Gastrocnemius medialis (tissue), 4 donors: ENCODE results near the gene HIVEP2. TPM values are rescaled to one million over a fixed set of nuclear protein-coding genes. Genes with fewer than 3 reads are reported as not detected.

ENCODE experiments used
- ATAC-seq, 2 donors: fragments of 150-250 bp; one replicate each; pipeline ENCODE4 v1.9.1; 2016
- DNase-seq, 2 donors: peaks; one replicate each; pipeline ENCODE4 v3.0.0-alpha.2; 2019
- H3K27ac ChIP-seq, 4 donors: fragments of 200-600 bp; sonication (generic); 1 replicate in 1 of 4; 2 replicates in 3 of 4; pipeline ENCODE4 v1.5.1; 2016 to 2018; ENCODE audit warnings: mild to moderate bottlenecking in 2 of 4, moderate library complexity in 1 of 4
- H3K27me3 ChIP-seq, 3 donors: fragments of 200-600 bp; sonication (generic) in 2 of 3; 1 replicate in 1 of 3; 2 replicates in 2 of 3; pipeline versions ENCODE4 v1.5.1 to v1.6.0; 2016 to 2019; ENCODE audit warnings: mild to moderate bottlenecking in 1 of 3, moderate library complexity in 1 of 3
- H3K36me3 ChIP-seq, 2 donors: fragments of 200-600 bp; sonication (generic) in 1 of 2; one replicate each; pipeline ENCODE4 v1.5.1; 2017 to 2018
- H3K4me1 ChIP-seq, 2 donors: fragments of 200-600 bp; sonication (generic) in 1 of 2; one replicate each; pipeline ENCODE4 v1.5.1; 2016 to 2017; ENCODE audit warnings: mild to moderate bottlenecking in 2 of 2
- H3K4me3 ChIP-seq, 4 donors: fragments of 200-600 bp; sonication (generic) in 3 of 4; 1 replicate in 1 of 4; 2 replicates in 3 of 4; pipeline ENCODE4 v1.5.1; 2016 to 2019; ENCODE audit warnings: mild to moderate bottlenecking in 2 of 4
- H3K9me3 ChIP-seq, 3 donors: fragments of 200-600 bp; sonication (generic) in 2 of 3; 1 replicate in 1 of 3; 2 replicates in 2 of 3; pipeline ENCODE4 v1.5.1; 2016 to 2019
- POLR2A ChIP-seq, 2 donors: fragments of 450-650 bp; IDR thresholded peaks; one replicate each; pipeline ENCODE4 v1.6.1; 2017; ENCODE audit warnings: antibody characterized with exemption in 2 of 2, mild to moderate bottlenecking in 2 of 2, moderate library complexity in 2 of 2
- in situ Hi-C, 4 donors: fragments of 200-750 bp; cut with MboI; loops; one replicate each; pipeline versions ENCODE4 v1.15.0 to v1.8.0; 2017; ENCODE audit warnings: low sequenced_read_pairs in 4 of 4
- intact Hi-C: fragments of 100-400 bp; cut with DNase I; formaldehyde crosslinking; loops from one replicate; pipeline ENCODE4 v1.15.1; 2023; ENCODE audit warnings: low total_unique reads
- total RNA-seq, 4 donors: library from RNA; depleted of rRNA; stranded (reverse); fragments of >200 nt; gene quantifications; one replicate each; pipeline versions ENCODE4 v1.1.0 to v1.2.3, GENCODE V29; 2016
- TF ChIP-seq, protein P1 (sequence below), 5 experiments: fragments of 450-650 bp in 3 of 5; fragments of 200-600 bp in 2 of 5; sonication (generic) in 2 of 5; IDR thresholded peaks in 4 of 5; conservative IDR thresholded peaks in 1 of 5; 1 replicate in 4 of 5; 2 replicates in 1 of 5; pipeline ENCODE4 v1.5.1; 2016 to 2019; ENCODE audit warnings: antibody characterized with exemption in 5 of 5, mild to moderate bottlenecking in 3 of 5, moderate library complexity in 3 of 5

Gene HIVEP2
- total RNA-seq, 4 donors from 2014 or later = 15.9 to 29.4 (median 25.3) TPM

DNA sequence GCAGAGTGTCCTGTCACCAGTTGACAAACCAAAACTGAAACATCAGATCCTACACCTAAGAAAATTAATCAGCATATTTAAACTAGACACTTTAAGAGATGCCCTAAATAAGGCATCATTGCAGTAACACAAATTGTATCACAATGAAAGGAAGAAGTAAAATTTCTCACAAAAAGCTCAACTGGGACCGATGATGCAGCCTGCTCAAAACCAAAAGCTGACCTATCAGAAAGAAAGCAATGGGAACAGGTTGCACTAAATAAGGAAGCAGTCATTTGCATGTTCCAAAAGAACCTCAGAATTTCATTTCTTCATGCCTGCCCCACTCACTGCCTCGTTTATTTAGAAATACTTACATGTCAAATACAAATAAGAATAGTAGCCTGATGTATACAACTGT lies 12.1 kb downstream of the HIVEP2 start:
- Histone ChIP-seq H3K4me1 (peaks cover 62 to 81% of the 10 kb centered on the region in 2 donors), H3K4me3 (no peak overlapping the region), H3K9me3 (no peaks in the 10 kb centered on the region), H3K36me3 (no peaks in the 10 kb centered on the region), H3K27ac (no peak overlapping the region), H3K27me3 (no peaks in the 10 kb centered on the region)
- intact Hi-C loops (no loop called here), in situ Hi-C loops (loop anchor here in 1 of 4 donors (25.0 kb wide), 1 partner anchor 96 kb away; no protein-coding TSS in a partner anchor)
- no peak for ATAC-seq
- no peak for DNase-seq
- TF ChIP-seq, protein P1, sequence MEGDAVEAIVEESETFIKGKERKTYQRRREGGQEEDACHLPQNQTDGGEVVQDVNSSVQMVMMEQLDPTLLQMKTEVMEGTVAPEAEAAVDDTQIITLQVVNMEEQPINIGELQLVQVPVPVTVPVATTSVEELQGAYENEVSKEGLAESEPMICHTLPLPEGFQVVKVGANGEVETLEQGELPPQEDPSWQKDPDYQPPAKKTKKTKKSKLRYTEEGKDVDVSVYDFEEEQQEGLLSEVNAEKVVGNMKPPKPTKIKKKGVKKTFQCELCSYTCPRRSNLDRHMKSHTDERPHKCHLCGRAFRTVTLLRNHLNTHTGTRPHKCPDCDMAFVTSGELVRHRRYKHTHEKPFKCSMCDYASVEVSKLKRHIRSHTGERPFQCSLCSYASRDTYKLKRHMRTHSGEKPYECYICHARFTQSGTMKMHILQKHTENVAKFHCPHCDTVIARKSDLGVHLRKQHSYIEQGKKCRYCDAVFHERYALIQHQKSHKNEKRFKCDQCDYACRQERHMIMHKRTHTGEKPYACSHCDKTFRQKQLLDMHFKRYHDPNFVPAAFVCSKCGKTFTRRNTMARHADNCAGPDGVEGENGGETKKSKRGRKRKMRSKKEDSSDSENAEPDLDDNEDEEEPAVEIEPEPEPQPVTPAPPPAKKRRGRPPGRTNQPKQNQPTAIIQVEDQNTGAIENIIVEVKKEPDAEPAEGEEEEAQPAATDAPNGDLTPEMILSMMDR (IDR thresholded peaks at IDR 0.05 in 4 of 5, conservative IDR thresholded peaks at IDR 0.05 in 1 of 5) = no peak
- no peak for TF ChIP-seq POLR2A (IDR thresholded peaks at IDR 0.05)

DNA sequence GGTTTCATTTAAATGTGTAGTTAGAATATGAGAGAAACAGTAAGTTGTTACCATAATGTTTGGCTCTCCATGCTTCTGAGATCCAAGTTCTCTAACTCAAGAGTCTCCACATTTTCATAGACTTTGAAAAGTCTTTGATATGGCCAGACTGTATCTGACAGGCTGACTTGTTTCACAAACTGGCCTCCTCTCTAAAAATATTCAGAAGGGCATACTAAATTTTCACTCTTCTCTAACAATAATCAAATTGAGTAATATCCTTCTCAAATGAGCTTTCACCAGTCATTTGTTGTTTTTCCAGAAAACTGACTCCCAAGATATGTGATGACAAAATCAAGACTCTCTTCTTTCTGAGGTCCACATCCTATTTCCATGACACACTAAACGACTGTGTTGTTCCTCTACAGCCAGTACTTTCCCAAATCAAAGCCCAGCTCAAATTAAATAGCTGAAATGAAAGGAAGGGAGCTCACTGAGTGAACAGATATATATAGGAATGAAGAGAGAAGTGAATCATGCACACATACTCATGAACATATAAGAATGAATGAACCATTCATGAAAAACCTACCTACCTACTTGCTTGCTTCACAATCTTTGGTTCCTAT lies 15.1 kb downstream of the HIVEP2 start:
- DNase-seq = no peak
- intact Hi-C loops (loop anchor here (5.0 kb wide), 1 partner anchor 43 kb away; no protein-coding TSS in a partner anchor), in situ Hi-C loops (loop anchor here in 1 of 4 donors (25.0 kb wide), 1 partner anchor 93 kb away; no protein-coding TSS in a partner anchor)
- H3K27ac ChIP-seq = peak overlapping the region; percentile 2 to 29 (median 21)
- TF ChIP-seq POLR2A (IDR thresholded peaks at IDR 0.05) = no peak
- TF ChIP-seq, protein P1 (IDR thresholded peaks at IDR 0.05 in 4 of 5, conservative IDR thresholded peaks at IDR 0.05 in 1 of 5) = no peak
- ATAC-seq = no peak
- no peaks in the 10 kb centered on the region for H3K9me3 ChIP-seq
- no peak overlapping the region for H3K4me3 ChIP-seq
- H3K4me1 ChIP-seq = peaks cover 72 to 80% of the 10 kb centered on the region in 2 donors
- H3K36me3 ChIP-seq = no peaks in the 10 kb centered on the region
- no peaks in the 10 kb centered on the region for H3K27me3 ChIP-seq

DNA sequence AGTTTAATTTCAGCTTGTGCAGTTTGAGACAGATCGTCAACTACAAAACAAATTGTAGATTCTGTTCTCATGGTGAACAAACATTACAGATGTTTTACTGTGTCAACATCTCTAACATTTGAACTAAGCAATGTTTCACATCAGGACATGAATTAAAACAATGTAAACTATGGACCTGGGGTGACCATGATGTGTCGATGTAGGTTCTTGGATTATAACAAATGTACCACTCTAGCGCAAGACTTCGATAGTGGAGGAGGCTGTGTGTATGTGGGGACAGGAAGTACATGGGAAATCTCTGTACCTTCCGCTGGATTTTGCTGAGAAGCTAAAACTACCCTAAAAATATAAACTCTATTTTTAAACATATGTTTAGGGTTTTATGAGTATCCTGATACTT lies 17.1 kb downstream of the HIVEP2 start:
- H3K27me3 ChIP-seq = no peaks in the 10 kb centered on the region
- ATAC-seq = no peak
- intact Hi-C loops = loop anchor here (5.0 kb wide), 1 partner anchor 41 kb away; no protein-coding TSS in a partner anchor
- peak overlapping the region; percentile 66 to 75 (median 68) for H3K4me3 ChIP-seq
- in situ Hi-C loops = loop anchor here in 1 of 4 donors (25.0 kb wide), 1 partner anchor 91 kb away; no protein-coding TSS in a partner anchor
- H3K36me3 ChIP-seq = no peaks in the 10 kb centered on the region
- peaks cover 52 to 61% of the 10 kb centered on the region in 2 donors for H3K4me1 ChIP-seq
- no peaks in the 10 kb centered on the region for H3K9me3 ChIP-seq
- H3K27ac ChIP-seq = peak overlapping the region; percentile 88 to 95 (median 94)
- TF ChIP-seq, protein P1 (IDR thresholded peaks at IDR 0.05 in 4 of 5, conservative IDR thresholded peaks at IDR 0.05 in 1 of 5) = no peak
- no peak for TF ChIP-seq POLR2A (IDR thresholded peaks at IDR 0.05)
- no peak for DNase-seq

DNA sequence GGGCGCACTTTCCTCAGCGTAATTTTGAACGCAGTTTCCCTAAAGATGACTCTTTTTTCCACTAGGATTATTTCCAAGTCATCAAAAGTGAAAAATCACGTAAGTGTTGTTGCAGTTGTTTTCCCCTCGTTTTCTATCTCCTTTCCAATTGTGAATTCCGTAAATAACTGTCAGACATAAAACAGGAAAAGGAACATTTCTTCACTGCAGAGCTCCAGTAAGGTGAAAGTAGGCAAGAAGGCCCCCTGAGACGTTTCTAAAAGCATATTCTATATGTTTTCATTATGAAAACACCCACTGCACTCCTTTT lies 17.8 kb downstream of the HIVEP2 start:
- intact Hi-C loops = loop anchor here (5.0 kb wide), 1 partner anchor 40 kb away; no protein-coding TSS in a partner anchor
- H3K4me3 ChIP-seq = peak overlapping the region; percentile 66 to 75 (median 68)
- in situ Hi-C loops = loop anchor here in 1 of 4 donors (25.0 kb wide), 1 partner anchor 90 kb away; no protein-coding TSS in a partner anchor
- H3K9me3 ChIP-seq = no peaks in the 10 kb centered on the region
- peaks cover 46 to 54% of the 10 kb centered on the region in 2 donors for H3K4me1 ChIP-seq
- no peaks in the 10 kb centered on the region for H3K27me3 ChIP-seq
- peak overlapping the region; percentile 88 to 95 (median 94) for H3K27ac ChIP-seq
- DNase-seq = no peak
- TF ChIP-seq, protein P1 (IDR thresholded peaks at IDR 0.05 in 4 of 5, conservative IDR thresholded peaks at IDR 0.05 in 1 of 5) = no peak
- no peak for TF ChIP-seq POLR2A (IDR thresholded peaks at IDR 0.05)
- ATAC-seq = peak in 1 of 2 donors; percentile 9
- H3K36me3 ChIP-seq = no peaks in the 10 kb centered on the region
